ENCODE measurements around the gene SCGN.
"Not testable (repeated sequence)": the region's sequence is repeated elsewhere in the genome, so short reads cannot be mapped to it uniquely, and the experiment has no call there.

The SCGN gene

DNA sequence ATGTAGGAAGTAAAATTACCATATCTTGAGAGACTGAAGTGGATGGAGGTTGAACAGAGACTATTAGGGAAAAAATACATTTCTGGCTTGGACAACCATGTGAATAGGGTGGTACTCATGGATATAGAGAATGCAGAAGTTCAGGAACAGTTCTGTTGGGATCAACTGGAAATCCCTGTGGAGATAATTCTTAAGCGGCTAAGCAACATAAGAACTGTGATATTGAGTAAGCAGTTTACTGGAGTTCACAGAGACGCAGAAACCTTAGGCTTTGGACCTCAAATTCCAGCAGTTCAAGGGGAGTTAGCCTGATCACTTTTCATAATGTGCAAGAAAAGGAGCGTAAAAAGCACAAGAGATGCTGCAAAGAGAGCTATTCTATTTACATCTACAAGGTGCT is 78.9 kb downstream of the SCGN start:
- DNase-seq (ENCODE audit: low read depth in 2 of 2) = no peak

DNA sequence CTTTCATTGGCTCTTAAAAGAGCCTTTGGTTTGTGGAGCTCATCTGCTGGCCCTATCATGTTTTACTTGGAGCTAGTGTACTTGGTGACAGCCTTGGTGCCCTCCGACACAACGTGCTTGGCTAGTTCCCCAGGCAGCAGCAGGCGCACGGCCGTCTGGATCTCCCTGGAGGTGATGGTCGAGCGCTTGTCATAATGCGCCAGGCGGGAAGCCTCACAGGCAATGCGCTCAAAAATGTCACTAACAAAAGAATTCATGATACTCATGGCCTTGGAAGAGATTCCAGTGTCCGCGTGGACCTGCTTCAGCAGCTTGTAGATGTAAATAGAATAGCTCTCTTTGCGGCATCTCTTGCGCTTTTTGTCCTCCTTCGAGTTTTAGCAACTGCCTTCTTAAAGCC is 79.7 kb downstream of the SCGN start:
- no peak for DNase-seq (ENCODE audit: low read depth in 2 of 2)

DNA sequence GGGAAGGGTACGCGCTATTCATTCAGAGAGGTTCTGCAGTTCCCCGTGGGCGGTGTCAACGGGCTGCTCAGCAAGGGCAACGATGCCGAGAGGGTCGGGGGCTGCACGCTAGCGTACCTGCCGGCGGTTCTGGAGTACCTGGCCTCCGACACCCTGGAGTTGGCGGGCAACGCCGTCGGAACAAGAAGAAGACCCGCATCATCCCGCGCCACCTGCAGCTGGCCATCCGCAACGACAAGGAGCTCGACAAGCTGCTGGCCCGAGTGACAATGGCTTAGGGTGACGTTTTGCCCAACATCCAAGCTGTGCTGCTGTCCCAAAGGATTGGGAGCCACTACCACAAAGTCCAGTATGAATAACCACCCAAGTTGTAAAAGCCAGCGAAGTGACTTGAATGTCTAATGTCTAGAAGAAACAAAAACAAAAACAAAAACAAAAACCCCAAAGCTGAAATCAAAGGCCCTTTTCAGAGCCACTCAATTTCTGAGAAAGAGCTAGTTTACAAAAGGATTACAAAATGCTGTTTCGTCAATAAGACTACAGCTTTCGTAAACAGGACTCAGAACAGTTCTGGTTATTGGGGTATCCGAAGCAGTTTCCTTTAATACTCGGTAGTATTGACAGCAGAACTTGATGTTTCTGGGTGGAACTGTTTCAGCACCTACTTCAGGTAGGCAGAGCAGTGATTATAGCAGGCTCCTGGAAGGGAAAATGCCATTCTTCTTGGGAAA is 80.6 kb downstream of the SCGN start:
- DNase-seq (ENCODE audit: low read depth in 2 of 2) = no peak

DNA sequence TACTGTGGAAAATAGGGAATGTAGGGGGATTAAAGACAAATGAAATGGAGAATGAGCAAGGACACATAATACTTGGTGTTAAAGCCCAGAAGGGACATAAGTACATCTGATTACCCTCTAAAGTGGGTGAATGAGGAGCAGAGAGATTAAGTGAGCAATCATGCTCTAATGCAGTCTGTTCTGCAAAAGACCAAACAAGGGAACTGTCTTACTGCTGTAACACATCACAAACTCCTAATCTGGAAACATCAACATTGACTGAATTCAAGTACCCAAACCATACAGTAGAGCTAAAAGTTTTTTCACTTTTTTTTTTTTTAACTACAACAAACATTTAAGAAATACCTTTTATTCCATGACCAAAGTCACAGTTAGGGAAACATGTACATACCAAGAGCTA is 83.2 kb downstream of the SCGN start:
- no peak for DNase-seq (ENCODE audit: low read depth in 2 of 2)

DNA sequence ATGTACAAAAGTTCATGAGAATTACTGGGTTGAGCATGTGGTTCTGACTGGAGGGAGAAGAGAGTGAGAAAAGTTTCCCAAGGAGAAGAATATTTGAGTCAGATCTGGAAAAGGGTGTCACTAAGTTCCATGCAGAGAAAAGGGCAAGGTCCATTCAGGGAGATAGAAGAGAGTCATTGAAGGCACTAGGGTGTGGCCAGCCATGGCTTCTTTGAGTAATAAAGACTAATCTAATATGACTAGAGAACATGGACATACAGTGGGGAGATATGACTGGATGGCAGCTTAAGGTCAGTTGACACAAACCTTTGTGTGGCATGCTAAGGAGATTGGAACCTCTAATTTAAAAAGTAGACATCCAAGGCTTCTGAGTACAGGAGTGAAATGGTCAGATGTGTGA is 91.9 kb downstream of the SCGN start:
- no peak for DNase-seq (ENCODE audit: low read depth in 2 of 2)

DNA sequence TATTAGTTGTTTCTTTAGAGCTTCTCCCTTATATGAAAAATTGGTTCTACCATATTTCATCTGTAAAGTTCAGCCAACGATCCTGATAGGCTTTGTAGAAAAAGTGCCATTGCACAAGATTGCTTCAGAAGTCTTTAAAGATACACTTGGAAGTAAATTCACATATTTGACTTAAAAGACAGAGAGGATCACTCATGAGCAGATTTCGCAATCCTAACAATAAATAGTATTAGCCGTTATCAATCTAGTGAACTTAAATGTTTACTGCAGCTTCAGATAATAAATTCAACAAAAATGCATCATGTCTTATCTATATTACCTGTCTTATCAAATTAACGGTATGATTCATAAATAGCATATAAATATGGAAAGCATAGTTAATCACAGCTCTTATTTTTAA is 93.8 kb downstream of the SCGN start:
- DNase-seq (ENCODE audit: low read depth in 2 of 2) = no peak

DNA sequence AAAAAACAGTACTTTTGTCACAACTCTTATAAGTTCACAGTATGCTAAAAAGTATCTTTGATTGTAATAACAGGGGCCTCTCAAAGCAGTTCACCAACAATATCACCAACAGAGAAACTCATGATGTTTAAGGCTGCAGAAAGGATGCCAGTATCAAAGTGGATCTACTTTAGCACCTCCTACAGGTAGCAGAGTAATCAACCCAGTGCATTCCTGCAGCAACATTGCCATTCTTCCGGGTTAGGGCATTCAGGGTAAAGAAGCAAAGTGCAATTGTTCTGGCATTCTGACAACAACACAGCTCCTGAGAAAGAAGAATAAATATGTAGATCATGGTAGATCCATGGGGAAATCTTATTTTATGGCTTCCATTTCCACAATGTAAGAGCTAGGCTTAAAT is 95.0 kb downstream of the SCGN start:
- DNase-seq (ENCODE audit: low read depth in 2 of 2) = no peak

DNA sequence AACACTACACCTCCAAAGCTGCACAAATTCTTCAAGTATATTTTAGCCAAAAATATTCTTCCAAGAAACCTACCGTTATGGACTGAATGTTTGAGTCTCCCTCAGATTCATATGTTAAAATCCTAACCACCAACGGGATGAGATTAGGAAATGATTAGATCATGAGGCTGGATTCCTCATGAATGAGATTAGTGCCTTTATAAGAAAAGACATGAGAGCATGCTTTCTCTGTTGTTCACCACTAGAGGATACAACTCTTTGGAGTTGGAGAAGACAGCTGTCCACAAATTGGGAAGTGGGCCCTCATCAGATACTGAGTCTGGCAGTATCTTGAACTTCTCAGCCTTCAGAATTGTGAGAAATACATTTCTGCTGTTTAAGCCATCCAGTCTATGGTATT is 95.5 kb downstream of the SCGN start:
- DNase-seq (ENCODE audit: low read depth in 2 of 2) = no peak

DNA sequence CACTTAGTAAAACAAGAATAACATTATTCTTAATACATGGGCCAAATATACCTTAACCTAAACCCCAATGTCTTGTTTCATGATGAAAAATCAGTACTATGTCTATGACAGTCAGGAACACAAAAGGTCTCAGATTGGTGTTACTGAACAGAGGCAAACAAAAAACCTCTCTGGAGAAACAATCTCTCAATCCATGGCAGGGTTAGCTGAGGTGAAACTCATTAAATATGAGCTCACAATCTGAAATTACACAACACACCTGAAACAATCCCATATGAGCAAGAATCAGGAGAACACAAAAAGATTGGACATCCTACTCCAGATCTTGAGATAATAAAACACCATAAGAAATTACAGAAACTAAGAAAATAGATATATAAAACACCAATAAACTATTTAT is 96.0 kb downstream of the SCGN start:
- no peak for DNase-seq (ENCODE audit: low read depth in 2 of 2)

DNA sequence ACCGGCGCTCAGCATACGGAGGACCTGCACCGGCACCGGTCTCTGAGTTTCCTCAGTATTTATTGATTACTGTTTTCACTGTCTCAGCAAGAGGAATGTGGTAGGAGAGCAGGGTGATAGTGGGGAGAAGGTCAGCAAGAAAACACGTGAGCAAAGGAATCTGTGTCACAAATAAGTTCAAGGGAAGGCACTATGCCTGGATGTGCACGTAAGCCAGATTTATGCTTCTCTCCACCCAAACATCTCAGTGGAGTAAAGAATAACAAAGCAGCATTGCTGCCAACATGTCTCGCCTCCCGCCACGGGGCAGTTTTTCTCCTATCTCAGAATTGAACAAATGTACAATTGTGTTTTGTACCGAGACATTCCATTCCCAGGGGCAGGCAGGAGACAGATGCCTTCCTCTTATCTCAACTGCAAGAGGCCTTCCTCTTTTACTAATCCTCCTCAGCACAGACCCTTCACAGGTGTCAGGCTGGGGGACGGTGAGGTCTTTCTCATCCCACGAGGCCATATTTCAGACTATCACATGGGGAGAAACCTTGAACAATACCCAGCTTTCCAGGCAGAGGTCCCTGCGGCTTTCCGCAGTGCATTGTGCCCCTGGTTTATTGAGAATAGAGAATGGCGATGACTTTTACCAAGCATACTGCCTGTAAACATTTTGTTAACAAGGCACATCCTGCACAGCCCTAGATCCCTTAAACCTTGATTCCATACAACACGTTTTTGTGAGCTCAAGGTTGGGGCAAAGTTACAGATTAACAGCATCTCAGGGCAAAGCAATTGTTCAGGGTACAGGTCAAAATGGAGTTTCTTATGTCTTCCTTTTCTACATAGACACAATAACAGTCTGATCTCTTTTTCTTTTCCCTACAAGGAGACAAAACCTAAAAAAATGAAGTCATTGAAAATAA is 96.8 kb downstream of the SCGN start:
- not testable (repeated sequence) for DNase-seq (ENCODE audit: low read depth in 2 of 2)

DNA sequence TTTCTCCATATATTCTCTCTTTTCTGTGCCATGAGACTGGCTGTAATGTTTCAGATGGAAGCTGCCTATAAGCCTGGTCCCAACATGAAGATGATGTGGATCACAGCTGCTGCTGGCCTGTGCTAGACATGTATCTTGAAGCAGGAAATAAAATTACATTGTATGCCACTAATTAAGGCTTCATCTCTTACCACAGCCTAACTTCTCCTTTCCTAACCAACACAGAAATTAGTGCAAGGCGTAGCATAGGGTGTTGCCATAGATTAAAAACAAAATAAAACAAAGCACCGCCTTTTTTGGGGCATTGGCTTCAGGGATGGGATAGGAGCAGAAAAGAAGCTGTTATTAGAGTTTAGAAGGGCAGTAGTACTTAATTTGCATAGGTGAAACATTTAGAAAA is 97.8 kb downstream of the SCGN start:
- no peak for DNase-seq (ENCODE audit: low read depth in 2 of 2)

DNA sequence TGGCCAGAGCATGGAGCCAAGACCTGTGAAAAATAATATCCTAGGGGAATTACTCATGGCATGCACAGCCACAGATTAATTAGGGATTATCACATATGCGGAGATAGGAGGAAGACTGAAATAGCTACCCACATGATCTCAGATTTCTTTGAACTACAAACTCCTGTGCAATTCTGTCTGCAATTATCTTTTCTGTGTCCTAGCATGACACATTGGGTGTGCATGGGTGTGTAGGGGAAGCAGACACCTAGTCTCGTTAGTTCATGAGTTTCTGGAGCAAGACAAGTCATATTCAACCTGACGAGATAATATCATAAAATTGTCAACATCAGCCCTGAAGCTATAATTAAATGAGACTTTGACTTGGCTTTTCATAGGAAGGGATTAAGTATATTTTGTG is 98.9 kb downstream of the SCGN start:
- DNase-seq (ENCODE audit: low read depth in 2 of 2) = no peak
